Sigmoid colon (tissue), 4 donors: ENCODE measurements around the gene XPO1.

ENCODE experiments used
- EP300 ChIP-seq, 4 donors: sonication (generic); formaldehyde crosslinking; IDR thresholded peaks; one replicate each; pipeline ENCODE4 v1.6.1; 2017; ENCODE audit warnings: antibody characterized with exemption in 4 of 4
- POLR2A ChIP-seq, 2 donors: fragments of 450-650 bp; IDR thresholded peaks; one replicate each; pipeline ENCODE4 v1.6.1; 2016; ENCODE audit warnings: antibody characterized with exemption in 2 of 2, mild to moderate bottlenecking in 2 of 2, moderate library complexity in 2 of 2
- POLR2AphosphoS5 ChIP-seq, 4 donors: sonication (generic); formaldehyde crosslinking; IDR thresholded peaks; one replicate each; pipeline ENCODE4 v1.6.1; 2017; ENCODE audit warnings: antibody characterized with exemption in 4 of 4
- TF ChIP-seq, protein P1 (sequence below), 4 experiments: fragments of 450-650 bp in 3 of 4; fragments of 200-600 bp in 1 of 4; IDR thresholded peaks; one replicate each; pipeline ENCODE4 v1.5.1; 2016 to 2019; ENCODE audit warnings: antibody characterized with exemption in 4 of 4, mild to moderate bottlenecking in 3 of 4, moderate library complexity in 2 of 4

DNA sequence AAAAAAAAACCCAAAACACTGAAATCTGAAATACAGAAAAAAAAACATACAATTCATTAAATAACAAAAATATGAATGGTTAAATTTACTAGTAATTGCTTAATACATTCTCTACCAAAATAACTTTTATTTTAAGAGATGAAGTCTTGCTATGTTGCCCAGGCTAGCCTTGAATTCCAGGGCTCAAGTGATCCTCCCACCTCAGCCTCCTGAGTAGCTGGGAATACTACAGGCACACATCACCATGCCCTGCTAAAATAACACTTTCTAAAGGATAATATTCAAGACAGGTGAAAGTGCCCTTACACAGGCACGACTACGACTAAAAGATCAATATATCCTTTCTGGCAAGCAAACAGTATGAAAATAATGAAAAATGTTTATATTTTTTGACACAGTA, 76.8 kb downstream of the XPO1 start:
- TF ChIP-seq, protein P1, sequence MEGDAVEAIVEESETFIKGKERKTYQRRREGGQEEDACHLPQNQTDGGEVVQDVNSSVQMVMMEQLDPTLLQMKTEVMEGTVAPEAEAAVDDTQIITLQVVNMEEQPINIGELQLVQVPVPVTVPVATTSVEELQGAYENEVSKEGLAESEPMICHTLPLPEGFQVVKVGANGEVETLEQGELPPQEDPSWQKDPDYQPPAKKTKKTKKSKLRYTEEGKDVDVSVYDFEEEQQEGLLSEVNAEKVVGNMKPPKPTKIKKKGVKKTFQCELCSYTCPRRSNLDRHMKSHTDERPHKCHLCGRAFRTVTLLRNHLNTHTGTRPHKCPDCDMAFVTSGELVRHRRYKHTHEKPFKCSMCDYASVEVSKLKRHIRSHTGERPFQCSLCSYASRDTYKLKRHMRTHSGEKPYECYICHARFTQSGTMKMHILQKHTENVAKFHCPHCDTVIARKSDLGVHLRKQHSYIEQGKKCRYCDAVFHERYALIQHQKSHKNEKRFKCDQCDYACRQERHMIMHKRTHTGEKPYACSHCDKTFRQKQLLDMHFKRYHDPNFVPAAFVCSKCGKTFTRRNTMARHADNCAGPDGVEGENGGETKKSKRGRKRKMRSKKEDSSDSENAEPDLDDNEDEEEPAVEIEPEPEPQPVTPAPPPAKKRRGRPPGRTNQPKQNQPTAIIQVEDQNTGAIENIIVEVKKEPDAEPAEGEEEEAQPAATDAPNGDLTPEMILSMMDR (IDR thresholded peaks at IDR 0.05): no peak
- TF ChIP-seq POLR2A (IDR thresholded peaks at IDR 0.05) (no peak), POLR2AphosphoS5 (IDR thresholded peaks at IDR 0.05) (no peak), EP300 (IDR thresholded peaks at IDR 0.05) (no peak)
